Keratinocyte (primary cell): Measurements from ENCODE around the gene GPR42.

Experiments used
- EZH2 ChIP-seq: IDR thresholded peaks from one replicate; pipeline ENCODE4 v1.6.1; 2012; ENCODE audit warnings: inconsistent platforms, mild to moderate bottlenecking, low read length, moderate library complexity
- TF ChIP-seq, protein P1 (sequence below), 3 experiments: IDR thresholded peaks in 1 of 3; conservative IDR thresholded peaks in 1 of 3; optimal IDR thresholded peaks in 1 of 3; 2 replicates in 2 of 3; 3 replicates in 1 of 3; pipeline versions ENCODE3 to v1.5.1; 2011; ENCODE audit warnings: low read length in 3 of 3, mild to moderate bottlenecking in 3 of 3, moderate library complexity in 2 of 3, control low read depth in 1 of 3, inconsistent platforms in 1 of 3; ENCODE audit not compliant: insufficient read depth in 2 of 3; ENCODE audit errors: extremely low read depth in 1 of 3

DNA sequence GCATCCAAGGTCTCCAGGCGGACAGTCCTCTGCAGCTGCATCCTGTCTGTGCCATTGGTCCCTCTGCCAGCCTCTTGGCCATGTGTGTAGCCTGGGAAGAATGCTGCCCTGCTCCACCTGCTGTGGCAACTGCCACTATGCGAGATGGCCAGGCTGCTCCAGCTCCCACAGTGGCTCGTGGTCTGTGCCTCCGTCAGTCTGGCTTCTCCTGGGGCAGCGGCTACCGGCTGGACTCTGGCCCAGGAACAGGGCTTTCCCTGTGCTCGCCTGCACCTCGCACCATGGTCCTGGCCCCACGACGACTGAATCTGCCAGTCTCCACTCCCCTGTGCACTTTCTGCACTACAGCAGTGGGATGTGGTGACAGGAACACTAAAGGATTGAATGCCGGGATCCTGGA lies 50.5 kb downstream of the GPR42 start:
- TF ChIP-seq, protein P1, sequence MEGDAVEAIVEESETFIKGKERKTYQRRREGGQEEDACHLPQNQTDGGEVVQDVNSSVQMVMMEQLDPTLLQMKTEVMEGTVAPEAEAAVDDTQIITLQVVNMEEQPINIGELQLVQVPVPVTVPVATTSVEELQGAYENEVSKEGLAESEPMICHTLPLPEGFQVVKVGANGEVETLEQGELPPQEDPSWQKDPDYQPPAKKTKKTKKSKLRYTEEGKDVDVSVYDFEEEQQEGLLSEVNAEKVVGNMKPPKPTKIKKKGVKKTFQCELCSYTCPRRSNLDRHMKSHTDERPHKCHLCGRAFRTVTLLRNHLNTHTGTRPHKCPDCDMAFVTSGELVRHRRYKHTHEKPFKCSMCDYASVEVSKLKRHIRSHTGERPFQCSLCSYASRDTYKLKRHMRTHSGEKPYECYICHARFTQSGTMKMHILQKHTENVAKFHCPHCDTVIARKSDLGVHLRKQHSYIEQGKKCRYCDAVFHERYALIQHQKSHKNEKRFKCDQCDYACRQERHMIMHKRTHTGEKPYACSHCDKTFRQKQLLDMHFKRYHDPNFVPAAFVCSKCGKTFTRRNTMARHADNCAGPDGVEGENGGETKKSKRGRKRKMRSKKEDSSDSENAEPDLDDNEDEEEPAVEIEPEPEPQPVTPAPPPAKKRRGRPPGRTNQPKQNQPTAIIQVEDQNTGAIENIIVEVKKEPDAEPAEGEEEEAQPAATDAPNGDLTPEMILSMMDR (optimal IDR thresholded peaks at IDR 0.05 in 1 of 3, IDR thresholded peaks at IDR 0.05 in 1 of 3, conservative IDR thresholded peaks at IDR 0.05 in 1 of 3; ENCODE audit: extremely low read depth in 1 of 3, insufficient read depth in 2 of 3, low read length in 3 of 3) = no peak
- TF ChIP-seq EZH2 = no peak
